ENCODE measurements around the gene RAB21. TPM values are rescaled to one million over a fixed set of nuclear protein-coding genes. Genes with fewer than 3 reads are reported as not detected.

The RAB21 gene
- total and polyA plus RNA-seq, 2 of the 4 experiments (the other 2 are of a cell fraction), result 13.8 to 15.0 TPM

DNA sequence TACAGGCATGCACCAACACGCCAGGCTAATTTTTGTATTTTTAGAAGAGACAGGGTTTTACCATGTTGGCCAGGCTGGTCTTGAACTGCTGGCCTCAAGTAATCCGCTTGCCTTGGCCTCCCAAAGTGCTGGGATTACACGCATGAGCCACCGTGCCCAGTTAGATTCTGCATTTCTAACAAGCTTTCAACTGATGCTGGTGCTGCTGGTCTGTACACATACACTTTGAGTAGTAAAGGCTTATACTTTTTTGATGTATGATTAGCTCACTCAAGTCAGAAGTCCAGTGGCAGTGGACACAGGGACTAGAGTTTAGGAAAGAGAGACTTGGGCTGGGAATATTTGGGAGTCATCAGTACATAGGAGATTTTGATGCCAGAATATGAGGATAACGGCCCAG lies 82.7 kb downstream of the RAB21 start:
- dilution Hi-C loops (cut with HindIII; ENCODE audit: low sequenced_read_pairs, unreplicated experiment), result no loop called here
- no peak overlapping the region for H3K27ac ChIP-seq (ENCODE audit: insufficient read depth, low read length)
- H3K4me3 ChIP-seq (ENCODE audit: insufficient read depth, low read depth, low read length), result no peak overlapping the region
- no peak overlapping the region for H2AFZ ChIP-seq (replicated peaks; ENCODE audit: low read length, poor library complexity)
- no peak overlapping the region for H2BK120ac ChIP-seq (ENCODE audit: low read depth, low read length)
- no peak overlapping the region for H2AK9ac ChIP-seq (replicated peaks; ENCODE audit: low read depth, low read length, poor library complexity)
- H2AK5ac ChIP-seq (ENCODE audit: low read depth, low read length), result no peak overlapping the region
- H3K27me3 ChIP-seq (ENCODE audit: control insufficient read depth, insufficient read depth, low read length), result no peaks in the 10 kb centered on the region
- no peak overlapping the region for H3K14ac ChIP-seq (replicated peaks; ENCODE audit: low read depth, low read length)
- CTCF ChIA-PET, result interaction anchor here (0.6 kb wide), 1 partner anchor 9 kb away, joined by 3 read pairs; no protein-coding TSS in a partner anchor
- TF ChIP-seq CEBPB (IDR thresholded peaks at IDR 0.05; ENCODE audit: low read depth, low read length) (no peak), RFX5 (IDR thresholded peaks at IDR 0.05; ENCODE audit: low read depth, low read length) (no peak), MXI1 (IDR thresholded peaks at IDR 0.05; ENCODE audit: borderline replicate concordance, low read depth, low read length) (no peak), CHD1 (IDR thresholded peaks at IDR 0.05; ENCODE audit: low read depth, low read length) (no peak), RAD21 (IDR thresholded peaks at IDR 0.05; ENCODE audit: low read length) (no peak), POLR2A (IDR thresholded peaks at IDR 0.05; ENCODE audit: low read depth, low read length) (no peak), RCOR1 (IDR thresholded peaks at IDR 0.05; ENCODE audit: insufficient replicate concordance, low read length) (no peak), FOS (IDR thresholded peaks at IDR 0.05; ENCODE audit: low read depth, low read length) (no peak), MAFK (IDR thresholded peaks at IDR 0.05; ENCODE audit: low read depth, low read length) (no peak), BHLHE40 (IDR thresholded peaks at IDR 0.05; ENCODE audit: low read depth, low read length) (no peak), MAZ (IDR thresholded peaks at IDR 0.05; ENCODE audit: borderline replicate concordance, low read depth, low read length) (no peak), SMC3 (IDR thresholded peaks at IDR 0.05; ENCODE audit: low read depth, low read length) (no peak), NFE2L2 (IDR thresholded peaks at IDR 0.05; ENCODE audit: low read depth, low read length) (no peak)
- TF ChIP-seq, protein P1, sequence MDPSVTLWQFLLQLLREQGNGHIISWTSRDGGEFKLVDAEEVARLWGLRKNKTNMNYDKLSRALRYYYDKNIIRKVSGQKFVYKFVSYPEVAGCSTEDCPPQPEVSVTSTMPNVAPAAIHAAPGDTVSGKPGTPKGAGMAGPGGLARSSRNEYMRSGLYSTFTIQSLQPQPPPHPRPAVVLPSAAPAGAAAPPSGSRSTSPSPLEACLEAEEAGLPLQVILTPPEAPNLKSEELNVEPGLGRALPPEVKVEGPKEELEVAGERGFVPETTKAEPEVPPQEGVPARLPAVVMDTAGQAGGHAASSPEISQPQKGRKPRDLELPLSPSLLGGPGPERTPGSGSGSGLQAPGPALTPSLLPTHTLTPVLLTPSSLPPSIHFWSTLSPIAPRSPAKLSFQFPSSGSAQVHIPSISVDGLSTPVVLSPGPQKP (IDR thresholded peaks at IDR 0.05; ENCODE audit: borderline replicate concordance, low read depth, low read length), result no peak
- TF ChIP-seq, protein P2, sequence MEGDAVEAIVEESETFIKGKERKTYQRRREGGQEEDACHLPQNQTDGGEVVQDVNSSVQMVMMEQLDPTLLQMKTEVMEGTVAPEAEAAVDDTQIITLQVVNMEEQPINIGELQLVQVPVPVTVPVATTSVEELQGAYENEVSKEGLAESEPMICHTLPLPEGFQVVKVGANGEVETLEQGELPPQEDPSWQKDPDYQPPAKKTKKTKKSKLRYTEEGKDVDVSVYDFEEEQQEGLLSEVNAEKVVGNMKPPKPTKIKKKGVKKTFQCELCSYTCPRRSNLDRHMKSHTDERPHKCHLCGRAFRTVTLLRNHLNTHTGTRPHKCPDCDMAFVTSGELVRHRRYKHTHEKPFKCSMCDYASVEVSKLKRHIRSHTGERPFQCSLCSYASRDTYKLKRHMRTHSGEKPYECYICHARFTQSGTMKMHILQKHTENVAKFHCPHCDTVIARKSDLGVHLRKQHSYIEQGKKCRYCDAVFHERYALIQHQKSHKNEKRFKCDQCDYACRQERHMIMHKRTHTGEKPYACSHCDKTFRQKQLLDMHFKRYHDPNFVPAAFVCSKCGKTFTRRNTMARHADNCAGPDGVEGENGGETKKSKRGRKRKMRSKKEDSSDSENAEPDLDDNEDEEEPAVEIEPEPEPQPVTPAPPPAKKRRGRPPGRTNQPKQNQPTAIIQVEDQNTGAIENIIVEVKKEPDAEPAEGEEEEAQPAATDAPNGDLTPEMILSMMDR (conservative IDR thresholded peaks at IDR 0.05; ENCODE audit: low read depth, low read length), result no peak
- TF ChIP-seq, protein P3, sequence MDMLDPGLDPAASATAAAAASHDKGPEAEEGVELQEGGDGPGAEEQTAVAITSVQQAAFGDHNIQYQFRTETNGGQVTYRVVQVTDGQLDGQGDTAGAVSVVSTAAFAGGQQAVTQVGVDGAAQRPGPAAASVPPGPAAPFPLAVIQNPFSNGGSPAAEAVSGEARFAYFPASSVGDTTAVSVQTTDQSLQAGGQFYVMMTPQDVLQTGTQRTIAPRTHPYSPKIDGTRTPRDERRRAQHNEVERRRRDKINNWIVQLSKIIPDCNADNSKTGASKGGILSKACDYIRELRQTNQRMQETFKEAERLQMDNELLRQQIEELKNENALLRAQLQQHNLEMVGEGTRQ (IDR thresholded peaks at IDR 0.05; ENCODE audit: low read depth, low read length), result no peak
- H3K9me3 ChIP-seq (ENCODE audit: control insufficient read depth, insufficient read depth, low read length), result no peaks in the 10 kb centered on the region
- H3K9ac ChIP-seq (ENCODE audit: low read depth, low read length), result no peak overlapping the region
- POLR2A ChIA-PET (ENCODE audit: unreplicated experiment), result no interaction called here
- DNase-seq, result no peak
- no peaks in the 10 kb centered on the region for H3K9me1 ChIP-seq (ENCODE audit: insufficient read depth, low read length)
- peaks cover 13% of the 10 kb centered on the region for H4K20me1 ChIP-seq (ENCODE audit: insufficient read depth, low read length)
- H3K36me3 ChIP-seq (ENCODE audit: control insufficient read depth, insufficient read depth, low read length), result no peaks in the 10 kb centered on the region
- H2BK5ac ChIP-seq (ENCODE audit: low read depth, low read length, poor library complexity, severe bottlenecking), result no peak overlapping the region
- peaks cover 0 to 25% of the 10 kb centered on the region in 2 experiments; a peak in 3 of 4 replicates for H3K79me1 ChIP-seq (ENCODE audit: low read depth in 1 of 2, low read length in 2 of 2)
- no peak overlapping the region for H3K4ac ChIP-seq (ENCODE audit: low read depth, low read length)
- H2BK15ac ChIP-seq (ENCODE audit: low read depth, low read length), result no peak overlapping the region
- in situ Hi-C loops (cut with MboI; ENCODE audit: low sequenced_read_pairs), result no loop called here
- no peak overlapping the region for H4K91ac ChIP-seq (ENCODE audit: insufficient read depth, low read depth, low read length)
- BruUV-seq (replicated peaks), result no TSS peak
- no peak overlapping the region for H4K8ac ChIP-seq (ENCODE audit: low read depth in 2 of 2, low read length in 2 of 2)
- no peak overlapping the region for H4K5ac ChIP-seq (ENCODE audit: low read depth, low read length)
- no peak overlapping the region for H3K4me2 ChIP-seq (ENCODE audit: low read depth, low read length)
- H2BK20ac ChIP-seq (ENCODE audit: low read depth, low read length), result no peak overlapping the region
- H3K56ac ChIP-seq (ENCODE audit: extremely low read depth, insufficient read depth, low read length), result no peak overlapping the region
- intact Hi-C loops (cut with micrococcal nuclease), result no loop called here
- H3K23ac ChIP-seq (ENCODE audit: low read depth, low read length), result no peak overlapping the region
- no peak for ATAC-seq (ENCODE audit: low read depth)
- no peaks in the 10 kb centered on the region for H3K4me1 ChIP-seq (ENCODE audit: control insufficient read depth, insufficient read depth, low read length)
- WGBS, 2 experiments (ENCODE audit: extremely low coverage in 2 of 2, insufficient read length in 1 of 2), result 100% methylated on average over 2 of the region's 5 CpGs; no CpG with 5 or more reads in 1 of the 2 experiments
- no peak overlapping the region for H3K18ac ChIP-seq (ENCODE audit: low read depth, low read length)

Data from IMR-90 (cell line).